ENCODE results near the gene OR10R2. TPM values are rescaled to one million over a fixed set of nuclear protein-coding genes. Genes with fewer than 3 reads are reported as not detected.

The OR10R2 gene
- total RNA-seq, 3 donors from 2014 or later: not detected

DNA sequence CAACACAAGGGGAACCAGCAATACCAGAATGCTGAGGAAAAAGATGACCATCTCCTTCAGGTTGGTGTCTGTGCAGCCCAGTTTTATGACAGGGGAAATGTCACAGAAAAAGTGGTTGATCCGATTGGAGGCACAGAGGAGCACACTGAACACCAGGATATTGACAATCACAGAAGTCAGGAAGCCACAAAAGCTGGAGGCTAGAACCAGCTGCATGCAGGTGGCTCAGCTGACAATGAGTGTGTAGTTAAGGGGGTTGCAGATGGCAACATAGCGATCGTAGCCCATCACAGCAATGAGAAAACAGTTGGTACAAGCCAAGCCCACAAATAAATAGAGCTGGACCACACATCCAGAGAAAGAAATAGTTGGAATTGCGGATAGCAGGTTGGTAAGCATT, 26.6 kb upstream of the OR10R2 start:
- TF ChIP-seq POLR2AphosphoS5 (IDR thresholded peaks at IDR 0.05) (no peak), POLR2A (IDR thresholded peaks at IDR 0.05) (no peak)
- TF ChIP-seq, protein P1, sequence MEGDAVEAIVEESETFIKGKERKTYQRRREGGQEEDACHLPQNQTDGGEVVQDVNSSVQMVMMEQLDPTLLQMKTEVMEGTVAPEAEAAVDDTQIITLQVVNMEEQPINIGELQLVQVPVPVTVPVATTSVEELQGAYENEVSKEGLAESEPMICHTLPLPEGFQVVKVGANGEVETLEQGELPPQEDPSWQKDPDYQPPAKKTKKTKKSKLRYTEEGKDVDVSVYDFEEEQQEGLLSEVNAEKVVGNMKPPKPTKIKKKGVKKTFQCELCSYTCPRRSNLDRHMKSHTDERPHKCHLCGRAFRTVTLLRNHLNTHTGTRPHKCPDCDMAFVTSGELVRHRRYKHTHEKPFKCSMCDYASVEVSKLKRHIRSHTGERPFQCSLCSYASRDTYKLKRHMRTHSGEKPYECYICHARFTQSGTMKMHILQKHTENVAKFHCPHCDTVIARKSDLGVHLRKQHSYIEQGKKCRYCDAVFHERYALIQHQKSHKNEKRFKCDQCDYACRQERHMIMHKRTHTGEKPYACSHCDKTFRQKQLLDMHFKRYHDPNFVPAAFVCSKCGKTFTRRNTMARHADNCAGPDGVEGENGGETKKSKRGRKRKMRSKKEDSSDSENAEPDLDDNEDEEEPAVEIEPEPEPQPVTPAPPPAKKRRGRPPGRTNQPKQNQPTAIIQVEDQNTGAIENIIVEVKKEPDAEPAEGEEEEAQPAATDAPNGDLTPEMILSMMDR (IDR thresholded peaks at IDR 0.05): no peak
- H3K27me3 ChIP-seq: no peaks in the 10 kb centered on the region
- no peak overlapping the region for H3K4me3 ChIP-seq
- H3K36me3 ChIP-seq: no peaks in the 10 kb centered on the region
- no peak for DNase-seq (ENCODE audit: low spot score in 2 of 2)
- H3K9me3 ChIP-seq: peaks cover 0 to 3% of the 10 kb centered on the region in 2 donors
- intact Hi-C loops (cut with DNase I; ENCODE audit: low total_unique reads): no loop called here
- no peak overlapping the region for H3K27ac ChIP-seq
- no peaks in the 10 kb centered on the region for H3K4me1 ChIP-seq

DNA sequence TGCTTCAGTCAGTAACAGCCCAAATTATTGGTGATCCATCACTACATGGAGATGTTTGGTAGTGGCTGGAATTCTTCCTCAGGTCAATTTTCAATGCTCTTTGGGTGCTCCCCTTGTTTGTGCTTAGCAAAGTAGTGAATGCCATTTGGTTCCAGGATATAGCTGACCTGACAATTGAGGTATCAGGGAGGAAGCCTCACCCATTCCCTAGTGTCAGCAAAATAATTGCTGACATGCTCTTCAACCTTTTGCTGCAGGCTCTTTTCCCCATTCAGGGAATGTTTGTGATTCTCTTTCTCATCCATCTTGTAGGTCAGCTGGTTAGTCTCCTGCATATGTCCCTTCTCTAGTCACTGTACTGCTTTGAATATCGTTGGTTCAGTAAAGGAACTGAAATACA, 17.5 kb upstream of the OR10R2 start:
- Histone ChIP-seq H3K4me1 (no peaks in the 10 kb centered on the region), H3K36me3 (no peaks in the 10 kb centered on the region), H3K4me3 (no peak overlapping the region), H3K27ac (no peak overlapping the region), H3K27me3 (no peaks in the 10 kb centered on the region), H3K9me3 (no peaks in the 10 kb centered on the region)
- TF ChIP-seq, protein P1 (IDR thresholded peaks at IDR 0.05): no peak
- no peak for TF ChIP-seq POLR2AphosphoS5 (IDR thresholded peaks at IDR 0.05)
- no peak for TF ChIP-seq POLR2A (IDR thresholded peaks at IDR 0.05)
- intact Hi-C loops (cut with DNase I; ENCODE audit: low total_unique reads): no loop called here
- DNase-seq (ENCODE audit: low spot score in 2 of 2): no peak

DNA sequence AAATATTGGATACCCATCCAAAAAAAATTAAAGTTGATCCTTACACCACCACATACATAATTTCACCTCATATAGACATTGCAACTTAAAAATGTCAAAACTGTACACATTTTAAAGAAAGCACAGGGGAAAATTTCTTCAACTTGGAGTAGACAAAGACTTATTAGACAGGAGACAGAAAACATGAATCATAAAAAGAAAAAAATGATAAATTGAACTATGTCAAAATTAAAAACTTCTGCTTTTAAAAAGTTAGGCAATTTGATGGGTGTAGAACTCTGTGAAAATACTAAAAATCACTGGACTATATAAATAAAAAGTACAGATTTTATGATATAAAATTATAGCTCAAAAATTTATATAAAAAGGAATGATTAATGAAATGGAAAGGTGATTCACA, 14.8 kb upstream of the OR10R2 start:
- Histone ChIP-seq H3K4me1 (no peaks in the 10 kb centered on the region), H3K27me3 (no peaks in the 10 kb centered on the region), H3K4me3 (no peak overlapping the region), H3K27ac (no peak overlapping the region), H3K9me3 (no peaks in the 10 kb centered on the region), H3K36me3 (no peaks in the 10 kb centered on the region)
- DNase-seq (ENCODE audit: low spot score in 2 of 2): no peak
- intact Hi-C loops (cut with DNase I; ENCODE audit: low total_unique reads): loop anchor here (5.0 kb wide), 1 partner anchor 670 kb away; no protein-coding TSS in a partner anchor
- TF ChIP-seq POLR2A (IDR thresholded peaks at IDR 0.05) (no peak), POLR2AphosphoS5 (IDR thresholded peaks at IDR 0.05) (no peak)
- TF ChIP-seq, protein P1 (IDR thresholded peaks at IDR 0.05): no peak

DNA sequence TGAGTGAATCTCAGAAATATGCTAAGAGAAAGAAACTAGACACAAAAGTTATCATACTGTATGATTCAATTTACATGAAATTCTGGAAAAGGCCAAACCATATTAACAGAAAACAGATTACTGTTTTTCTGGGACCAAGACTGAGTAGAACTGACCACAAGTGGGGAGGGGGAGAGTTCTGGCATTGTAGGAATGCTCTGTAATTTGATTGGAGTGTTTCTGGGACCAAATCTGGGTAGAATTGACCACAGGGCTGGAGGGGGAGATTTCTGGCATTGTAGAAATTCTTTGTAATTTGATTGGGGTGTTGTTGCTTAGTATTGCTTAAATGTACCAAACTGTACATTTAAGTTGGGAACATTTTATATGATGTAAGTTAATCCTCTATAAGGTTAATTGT, 13.8 kb upstream of the OR10R2 start:
- H3K9me3 ChIP-seq: no peaks in the 10 kb centered on the region
- H3K4me1 ChIP-seq: no peaks in the 10 kb centered on the region
- no peaks in the 10 kb centered on the region for H3K27me3 ChIP-seq
- H3K4me3 ChIP-seq: no peak overlapping the region
- no peak overlapping the region for H3K27ac ChIP-seq
- no peak for TF ChIP-seq POLR2AphosphoS5 (IDR thresholded peaks at IDR 0.05)
- TF ChIP-seq, protein P1 (IDR thresholded peaks at IDR 0.05): no peak
- TF ChIP-seq POLR2A (IDR thresholded peaks at IDR 0.05): no peak
- no peak for DNase-seq (ENCODE audit: low spot score in 2 of 2)
- intact Hi-C loops (cut with DNase I; ENCODE audit: low total_unique reads): loop anchor here (5.0 kb wide), 1 partner anchor 669 kb away; no protein-coding TSS in a partner anchor
- no peaks in the 10 kb centered on the region for H3K36me3 ChIP-seq

DNA sequence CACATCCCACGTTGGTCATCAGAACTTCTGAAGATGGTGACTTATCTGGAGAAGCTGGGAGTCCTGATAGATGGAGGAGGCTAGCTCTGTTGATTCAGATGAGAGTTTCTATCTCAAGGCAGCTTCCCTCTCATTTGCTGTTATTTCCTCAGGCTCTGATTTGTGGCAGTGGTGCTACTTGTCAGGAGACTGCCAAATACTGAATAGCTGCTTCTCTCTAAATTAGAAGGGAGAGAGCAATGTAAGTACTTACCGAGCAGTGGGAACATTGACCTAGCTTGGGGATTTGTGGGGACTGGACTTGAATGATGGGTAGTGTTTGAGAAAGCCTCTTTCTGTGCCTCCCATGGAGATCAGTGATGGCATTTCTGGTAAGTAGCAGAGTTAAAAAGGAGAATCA, 10.5 kb upstream of the OR10R2 start, which contains the start of gene OR10K1:
TSS of gene OR10K1 (plus strand) at position 301 of the 400 bp plus-strand sequence. CDS start 3,728 bp downstream, outside the sequence.
- intact Hi-C loops (cut with DNase I; ENCODE audit: low total_unique reads): no loop called here
- TF ChIP-seq POLR2AphosphoS5 (IDR thresholded peaks at IDR 0.05) (no peak), POLR2A (IDR thresholded peaks at IDR 0.05) (no peak)
- TF ChIP-seq, protein P1 (IDR thresholded peaks at IDR 0.05): no peak

More for the DNA sequence above, 10.5 kb upstream of the OR10R2 start, which contains the start of gene OR10K1:
- no peak for DNase-seq (ENCODE audit: low spot score in 2 of 2)
- Histone ChIP-seq H3K27ac (no peak within 1 kb of the TSS), H3K36me3 (no peaks in the 10 kb centered on the region), H3K4me3 (no peak within 1 kb of the TSS), H3K27me3 (no peaks in the 10 kb centered on the region), H3K9me3 (no peaks in the 10 kb centered on the region), H3K4me1 (no peaks in the 10 kb centered on the region)
